ENCODE results near the gene UNG.
"Not testable (repeated sequence)": the region's sequence is repeated elsewhere in the genome, so short reads cannot be mapped to it uniquely, and the experiment has no call there.

The UNG gene

DNA sequence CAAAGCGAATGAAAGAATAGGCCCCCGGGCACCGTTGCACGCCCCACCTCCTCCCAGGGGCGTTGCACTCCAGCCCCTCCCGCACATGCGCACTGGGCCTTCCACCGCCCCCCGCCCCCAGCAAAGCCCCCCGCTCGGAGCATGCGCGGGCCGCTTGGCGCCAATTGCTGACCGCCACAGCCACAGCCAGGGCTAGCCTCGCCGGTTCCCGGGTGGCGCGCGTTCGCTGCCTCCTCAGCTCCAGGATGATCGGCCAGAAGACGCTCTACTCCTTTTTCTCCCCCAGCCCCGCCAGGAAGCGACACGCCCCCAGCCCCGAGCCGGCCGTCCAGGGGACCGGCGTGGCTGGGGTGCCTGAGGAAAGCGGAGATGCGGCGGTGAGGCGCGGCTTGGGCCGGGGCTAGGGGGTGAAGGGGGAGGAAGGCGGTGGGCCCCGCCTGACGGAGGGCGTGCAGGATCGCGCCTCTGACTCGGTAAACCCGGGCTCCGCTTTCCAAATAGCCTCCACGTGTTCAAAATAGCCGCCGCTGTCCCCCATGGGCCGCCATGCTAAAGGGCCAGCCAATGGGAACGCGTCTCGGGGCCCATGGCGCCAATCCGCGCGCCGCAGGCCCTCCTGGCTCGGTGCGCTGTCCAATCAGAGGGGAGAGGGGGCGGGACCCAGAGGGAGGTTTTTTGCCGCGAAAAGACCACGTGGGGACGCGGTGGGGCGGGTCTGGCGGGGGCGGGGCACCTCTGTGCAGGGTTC lies at the start of gene UNG:
Gene UNG (plus strand): TSS at position 163 of the 748 bp plus-strand sequence. CDS start 83 bp downstream, at position 246.
- DNase-seq (ENCODE audit: low read depth in 2 of 2), result peak; percentile 95

DNA sequence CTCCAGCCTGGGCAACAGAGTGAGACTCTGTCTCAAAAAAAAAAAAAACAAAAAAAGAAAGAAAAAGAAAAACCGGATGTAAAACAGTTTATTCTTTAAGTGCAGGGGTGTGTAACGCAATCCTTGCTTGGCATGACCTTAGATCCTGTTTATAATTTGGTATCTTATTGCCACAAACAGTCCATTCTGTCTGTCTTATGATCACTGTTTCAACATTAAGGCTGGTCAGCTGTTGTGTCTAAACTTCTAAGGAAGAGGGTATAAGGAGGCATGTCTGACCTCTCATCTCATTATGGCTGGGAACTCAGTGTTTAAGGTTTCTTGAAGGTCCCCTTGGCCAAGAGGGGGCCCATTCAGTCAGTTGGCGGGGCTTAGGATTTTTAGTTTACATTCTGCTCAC lies 48.7 kb upstream of the UNG start:
- not testable (repeated sequence) for DNase-seq (ENCODE audit: low read depth in 2 of 2)

DNA sequence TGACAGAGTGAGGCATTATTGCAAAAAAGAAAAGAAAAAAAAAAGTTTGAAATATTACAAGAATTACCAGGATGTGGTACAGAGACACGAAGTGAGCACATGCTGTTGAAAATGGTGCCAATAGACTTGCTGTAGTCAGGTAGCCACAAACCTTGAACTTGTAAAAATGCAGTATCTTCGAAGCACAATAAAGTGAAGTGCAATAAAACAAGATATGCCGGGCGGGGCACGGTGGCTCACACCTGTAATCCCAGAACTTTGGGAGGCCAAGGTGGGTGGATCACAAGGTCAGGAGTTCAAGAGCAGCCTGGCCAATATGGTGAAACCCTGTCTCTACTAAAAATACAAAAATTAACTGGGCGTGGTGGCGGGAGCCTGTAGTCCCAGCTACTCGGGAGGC lies 47.6 kb upstream of the UNG start:
- DNase-seq (ENCODE audit: low read depth in 2 of 2), result not testable (repeated sequence)

DNA sequence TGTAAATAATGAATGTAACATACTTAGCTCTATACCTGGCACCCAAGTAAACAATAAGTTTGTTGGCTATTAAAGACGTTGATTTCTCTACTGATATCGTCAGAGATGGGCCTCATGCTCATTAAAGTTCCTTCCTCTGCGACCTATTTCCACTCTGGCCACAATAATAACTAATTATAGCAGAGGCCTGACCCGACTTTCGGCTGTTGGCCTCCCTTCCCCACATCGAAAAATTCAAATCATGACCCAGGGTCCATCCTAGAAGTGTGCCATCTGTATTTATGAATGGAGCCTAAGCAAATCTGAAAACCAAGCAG lies 45.3 kb upstream of the UNG start:
- no peak for DNase-seq (ENCODE audit: low read depth in 2 of 2)

DNA sequence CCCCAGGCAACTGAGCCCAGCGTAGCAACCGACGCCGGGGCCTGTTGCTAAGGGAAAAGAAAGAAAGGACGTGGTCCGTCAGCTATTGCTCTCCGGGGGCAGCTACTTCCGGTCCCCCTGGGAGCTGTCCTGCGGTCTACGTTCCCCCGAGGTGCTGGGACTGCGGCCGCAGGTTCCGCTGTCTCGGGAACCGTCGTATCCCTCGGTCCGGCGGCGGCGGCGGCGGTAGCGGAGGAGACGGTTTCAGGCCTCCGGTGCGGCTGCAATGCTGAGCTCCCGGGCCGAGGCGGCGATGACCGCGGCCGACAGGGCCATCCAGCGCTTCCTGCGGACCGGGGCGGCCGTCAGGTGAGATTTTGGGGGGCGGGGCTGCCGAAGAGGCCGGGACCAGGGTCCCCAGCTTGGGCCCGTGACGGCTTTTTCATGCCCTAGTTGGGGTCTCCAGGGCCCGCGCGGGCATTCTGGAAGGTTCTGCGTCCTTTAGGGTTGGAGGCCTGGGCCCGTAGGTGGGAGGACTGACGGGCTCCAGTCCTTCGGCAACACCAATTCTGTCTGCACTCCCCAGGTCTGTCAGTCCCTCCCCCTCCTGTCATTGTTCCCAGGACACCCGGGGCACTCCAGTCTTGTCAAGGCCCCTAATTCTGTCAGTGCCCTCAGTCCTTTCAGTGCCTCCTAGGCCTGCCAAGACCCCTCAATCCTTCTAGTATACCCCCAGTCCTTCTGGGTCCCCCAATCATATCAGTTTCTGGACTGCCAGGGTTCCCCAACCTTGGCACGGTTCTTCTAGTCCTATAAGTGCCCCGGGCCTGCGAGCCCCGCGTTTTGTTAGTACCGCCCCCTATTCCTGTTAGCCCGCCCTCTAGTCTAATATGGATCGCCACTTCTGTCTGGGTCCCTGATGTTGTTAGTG lies 44.7 kb upstream of the UNG start, which contains the start of gene USP30:
Gene USP30 (plus strand): TSS at position 163 of the 910 bp plus-strand sequence. CDS start 103 bp downstream, at position 266.
- peak; percentile 71 to 72 for DNase-seq (ENCODE audit: low read depth in 2 of 2)

DNA sequence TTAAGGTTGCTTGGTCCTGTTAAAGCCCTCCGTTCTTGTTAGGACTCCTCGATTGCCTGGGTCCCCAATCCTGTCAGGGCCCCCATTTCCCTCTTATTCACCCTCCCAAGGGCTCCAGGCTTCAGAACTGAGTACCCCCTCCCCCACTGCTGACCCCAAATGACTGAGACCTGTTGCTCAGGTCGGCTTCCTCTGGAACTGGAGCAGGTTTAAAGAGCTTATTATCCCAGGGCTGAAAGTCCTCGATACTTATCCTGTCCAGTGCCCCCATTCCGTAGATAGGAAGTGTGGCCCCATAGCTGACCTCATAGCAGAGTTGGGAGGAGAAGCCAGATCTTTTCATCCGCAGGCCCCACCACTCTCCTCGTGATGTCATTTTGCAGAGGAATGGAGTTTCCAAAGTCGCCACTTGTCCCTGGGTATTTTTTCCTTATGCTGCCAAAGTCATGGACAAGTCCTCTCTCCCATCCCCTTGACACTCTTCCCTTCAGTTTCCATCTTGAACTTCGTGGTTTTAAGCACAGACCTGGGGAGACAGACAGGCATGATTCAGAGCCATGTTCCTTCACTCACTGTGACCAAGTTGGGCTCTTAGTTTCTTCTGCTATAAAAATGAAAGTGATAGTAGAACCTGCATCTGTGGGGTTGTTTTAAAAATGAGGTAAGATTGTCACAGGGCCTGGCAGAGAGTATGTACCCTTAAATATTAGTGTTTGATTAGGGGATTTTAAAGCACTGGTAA lies 43.8 kb upstream of the UNG start:
- DNase-seq (ENCODE audit: low read depth in 2 of 2), result peak in 1 of 2 donors; percentile 9

DNA sequence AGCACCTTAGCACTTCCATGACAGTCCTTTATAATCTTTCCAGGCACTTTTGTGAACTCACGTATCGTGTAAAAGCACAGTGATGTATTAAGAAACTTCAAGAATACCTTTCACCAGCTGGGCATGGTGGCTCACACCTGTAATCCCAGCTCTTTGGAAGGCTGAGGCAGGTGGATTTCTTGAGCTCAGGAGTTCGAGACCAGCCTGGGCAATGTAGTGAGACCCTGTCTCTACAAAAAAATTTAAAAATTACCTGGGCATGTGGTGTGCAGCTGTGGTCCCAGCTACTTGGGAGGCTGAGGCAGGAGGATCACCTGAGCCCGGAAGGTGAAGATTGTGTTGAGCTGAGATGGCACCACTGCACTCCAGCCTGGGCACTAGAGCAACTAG lies 43.3 kb upstream of the UNG start:
- not testable (repeated sequence) for DNase-seq (ENCODE audit: low read depth in 2 of 2)

DNA sequence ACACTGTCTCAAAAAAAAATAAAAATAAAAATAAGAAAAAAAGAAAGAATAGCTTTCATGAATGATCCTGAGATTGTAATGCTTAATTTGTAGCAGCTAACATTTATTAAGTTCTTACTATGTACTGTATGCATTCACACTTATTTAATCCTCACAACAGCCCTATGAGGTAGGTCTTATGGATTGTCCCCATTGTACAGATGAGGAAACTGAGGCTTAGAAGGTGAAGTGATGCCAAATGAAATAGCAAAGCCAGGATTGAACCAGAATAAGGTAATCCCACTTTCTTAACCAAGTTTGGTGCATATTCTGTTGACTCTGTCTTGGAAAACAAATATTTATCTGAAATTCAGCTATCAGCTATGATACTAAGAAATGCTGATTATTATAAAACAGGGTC lies 42.9 kb upstream of the UNG start:
- no peak for DNase-seq (ENCODE audit: low read depth in 2 of 2)

DNA sequence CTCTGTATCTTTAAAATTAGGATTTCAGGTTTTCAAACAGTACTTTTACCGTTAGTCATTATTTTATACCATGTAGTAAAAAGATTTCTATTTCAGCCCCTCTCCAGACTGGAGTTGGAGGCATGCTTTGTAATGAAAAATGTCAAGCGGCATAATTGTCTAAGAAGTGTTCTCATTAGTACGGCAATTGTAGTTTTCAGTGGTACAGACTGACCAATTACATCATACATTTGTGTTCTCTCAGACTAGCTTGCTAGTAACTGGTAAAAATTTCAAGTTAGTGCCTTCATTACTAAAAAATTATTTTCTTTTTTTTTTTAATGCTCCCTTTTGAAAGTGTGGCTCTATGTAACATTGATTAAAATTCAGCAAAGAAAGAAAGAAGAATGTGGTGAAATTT lies 40.5 kb upstream of the UNG start:
- DNase-seq (ENCODE audit: low read depth in 2 of 2), result no peak

DNA sequence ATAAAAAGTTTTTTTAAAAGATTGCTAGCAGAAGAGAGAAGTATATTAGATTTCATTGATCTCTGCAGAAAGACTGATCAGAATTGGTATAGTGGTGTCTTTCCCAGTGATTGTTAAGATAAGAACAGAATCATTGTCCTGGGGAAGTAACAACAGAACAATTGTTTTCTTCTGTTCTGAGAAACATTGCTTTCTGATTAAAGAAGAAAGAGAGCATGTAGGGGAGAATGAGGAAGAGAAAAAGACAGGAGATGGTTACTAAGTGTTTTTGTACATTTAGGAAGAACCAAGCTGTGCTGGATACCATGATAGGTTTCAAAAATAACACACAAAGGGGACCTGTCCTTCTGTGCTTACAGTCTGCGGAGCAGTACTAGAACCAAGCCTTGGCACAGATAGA lies 40.0 kb upstream of the UNG start:
- DNase-seq (ENCODE audit: low read depth in 2 of 2), result no peak

DNA sequence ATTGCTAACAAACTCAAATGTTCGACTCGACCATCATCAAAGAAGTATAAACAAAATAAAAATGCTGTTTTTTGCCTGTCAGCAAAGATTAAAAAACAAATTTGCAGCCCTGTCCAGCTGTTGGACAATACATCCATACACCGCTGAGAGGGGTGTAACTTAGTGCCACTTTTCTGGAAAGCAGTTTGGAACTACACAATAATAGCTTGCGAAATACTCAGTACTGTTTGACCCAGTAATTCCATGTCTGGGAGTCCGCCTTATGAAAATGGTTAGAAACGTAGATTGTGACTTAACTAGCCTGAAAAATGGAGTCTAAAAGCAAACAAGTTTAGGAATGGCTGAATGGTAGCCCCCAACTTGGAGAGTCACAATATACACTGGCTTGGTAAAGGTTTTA lies 38.6 kb upstream of the UNG start:
- DNase-seq (ENCODE audit: low read depth in 2 of 2), result no peak

DNA sequence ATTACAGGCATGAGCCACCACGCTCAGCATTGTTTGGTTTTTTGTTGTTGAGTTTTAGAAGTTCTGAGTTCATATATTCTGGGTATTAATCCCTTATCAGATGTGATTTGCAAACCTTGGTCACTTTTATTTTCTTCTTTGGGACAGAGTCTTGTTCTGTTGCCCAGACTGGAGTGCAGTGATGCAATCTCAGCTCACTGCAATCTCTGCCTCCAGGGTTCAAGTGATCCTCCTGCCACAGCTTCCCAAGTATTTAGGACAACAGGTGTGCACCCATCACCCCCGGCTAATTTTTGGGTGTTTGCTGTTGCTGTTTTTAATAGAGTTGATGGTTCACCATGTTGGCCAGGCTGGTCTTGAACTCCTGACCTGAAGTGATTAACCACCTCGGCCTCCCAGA lies 33.3 kb upstream of the UNG start:
- DNase-seq (ENCODE audit: low read depth in 2 of 2), result no peak

DNA sequence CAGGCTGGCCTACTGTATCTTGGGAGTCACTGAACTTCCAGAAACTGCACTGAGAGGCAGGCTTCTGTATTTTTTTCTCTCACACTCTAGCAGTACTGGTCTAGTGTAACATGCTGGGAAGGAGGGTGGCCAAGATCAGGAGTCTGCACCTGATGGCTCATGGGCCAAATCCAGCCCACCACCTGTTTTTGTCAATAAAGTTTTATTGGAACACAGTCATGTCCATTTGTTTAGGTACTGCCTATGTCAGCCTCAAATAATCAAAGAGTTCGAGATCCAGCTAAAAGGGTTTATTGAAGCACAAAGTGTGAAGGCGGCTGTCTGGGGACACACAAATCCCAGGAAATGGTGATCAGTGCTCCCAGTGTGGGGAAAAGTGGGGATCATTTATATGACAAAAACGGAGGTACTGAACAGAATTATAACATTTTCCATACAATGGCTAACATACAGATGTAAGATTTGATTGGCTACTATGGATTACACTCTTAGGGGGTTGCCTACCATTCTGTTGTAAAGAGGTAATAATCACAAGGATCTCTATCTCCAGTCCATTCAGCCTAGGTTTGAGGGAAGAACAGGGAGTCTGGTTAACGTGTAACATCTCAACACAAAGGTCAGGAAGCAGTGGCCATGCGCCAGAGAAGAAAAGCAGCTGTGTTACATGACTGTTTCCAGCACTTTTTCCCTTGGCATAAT lies 32.1 kb upstream of the UNG start:
- no peak for DNase-seq (ENCODE audit: low read depth in 2 of 2)

DNA sequence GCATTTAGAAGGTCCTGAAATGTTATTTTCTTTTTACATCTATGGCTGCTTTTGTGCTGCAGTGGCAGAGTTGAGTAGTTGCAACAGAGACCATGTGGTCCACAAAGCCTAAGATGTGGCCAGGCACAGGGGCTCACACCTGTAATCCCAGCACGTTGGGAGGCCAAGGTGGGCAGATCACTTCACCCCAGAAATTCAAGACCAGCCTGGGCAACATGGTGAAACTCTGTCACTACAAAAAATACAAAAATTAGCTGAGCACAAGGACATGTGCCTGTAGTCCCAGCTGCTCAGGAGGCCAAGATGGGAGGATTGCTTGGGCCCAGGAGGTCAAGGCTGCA lies 31.6 kb upstream of the UNG start:
- DNase-seq (ENCODE audit: low read depth in 2 of 2), result no peak

DNA sequence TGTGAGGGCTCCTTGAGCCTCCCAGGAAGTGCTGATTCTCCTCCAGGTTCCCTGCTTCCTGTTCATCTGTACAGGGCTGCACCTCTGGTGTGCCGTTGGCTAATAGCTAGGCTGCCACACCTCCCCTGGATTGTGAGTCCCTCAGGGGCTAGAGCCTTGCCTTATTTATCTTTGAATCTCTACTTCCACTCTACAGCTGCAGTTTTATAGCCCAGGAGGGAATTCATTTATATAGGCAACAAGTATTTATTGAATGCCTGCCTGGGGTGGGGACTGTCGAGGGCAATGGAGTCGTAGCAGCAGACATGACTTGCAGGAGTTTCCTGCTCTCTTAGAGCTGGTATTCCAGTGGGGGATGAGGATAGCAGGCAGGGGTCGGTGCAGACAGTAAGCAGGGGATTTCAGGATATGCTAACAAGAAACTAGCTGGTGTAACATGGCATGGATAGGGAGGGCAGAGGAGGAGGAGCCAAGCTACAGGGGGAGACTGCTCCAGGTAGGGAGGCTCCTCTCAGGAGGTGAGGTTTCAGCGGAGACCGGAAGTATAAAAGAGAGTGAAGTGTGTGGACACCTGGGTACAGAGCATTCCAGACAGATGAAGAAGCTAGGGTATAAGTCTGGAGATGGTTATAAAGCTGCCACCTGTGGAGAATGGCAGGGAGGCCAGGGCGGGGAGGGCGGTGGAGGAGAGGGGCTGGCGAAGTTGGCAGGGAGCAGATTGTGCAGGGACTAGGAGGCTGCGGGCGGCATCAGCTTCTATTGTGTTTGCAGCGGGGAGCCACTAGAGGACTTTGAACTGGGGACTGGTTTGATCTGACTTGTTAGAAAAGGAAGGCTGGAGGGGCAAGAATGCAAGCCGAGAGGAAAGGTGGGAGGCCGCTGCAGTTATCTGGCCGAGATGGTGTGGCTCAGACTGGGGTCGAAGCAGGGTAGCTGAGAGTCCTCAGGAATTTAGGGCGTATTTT lies 27.8 kb upstream of the UNG start:
- no peak for DNase-seq (ENCODE audit: low read depth in 2 of 2)

DNA sequence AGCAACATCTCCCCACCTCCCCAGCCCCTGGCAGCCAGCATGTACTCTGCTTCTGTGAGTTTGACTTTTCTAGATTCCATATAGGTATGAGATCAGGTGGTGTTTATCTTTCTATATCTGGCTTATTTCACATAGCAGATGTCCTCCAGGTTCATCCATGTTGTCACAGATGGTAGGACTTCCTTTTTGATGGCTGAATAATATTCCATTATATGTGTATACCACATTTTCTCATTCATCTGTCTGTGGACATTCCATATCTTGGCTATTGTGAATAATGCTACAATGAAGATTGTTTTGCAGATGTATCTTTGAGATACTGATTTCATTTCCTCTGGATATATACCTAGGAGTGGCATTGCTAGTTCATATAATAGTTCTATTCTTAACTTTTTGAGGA lies 22.5 kb upstream of the UNG start:
- no peak for DNase-seq (ENCODE audit: low read depth in 2 of 2)

DNA sequence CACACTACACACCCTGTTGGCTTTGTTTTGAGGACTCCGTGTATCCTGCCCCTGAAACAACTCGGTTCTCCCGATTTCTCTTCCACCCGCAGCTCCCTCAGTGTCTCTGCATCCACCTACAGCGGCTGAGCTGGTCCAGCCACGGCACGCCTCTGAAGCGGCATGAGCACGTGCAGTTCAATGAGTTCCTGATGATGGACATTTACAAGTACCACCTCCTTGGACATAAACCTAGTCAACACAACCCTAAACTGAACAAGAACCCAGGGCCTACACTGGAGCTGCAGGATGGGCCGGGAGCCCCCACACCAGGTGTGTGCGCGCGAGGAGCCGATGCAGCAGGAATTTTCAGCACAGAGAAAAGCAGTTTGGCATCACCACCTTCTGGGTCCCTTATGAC lies 14.6 kb upstream of the UNG start:
- no peak for DNase-seq (ENCODE audit: low read depth in 2 of 2)

DNA sequence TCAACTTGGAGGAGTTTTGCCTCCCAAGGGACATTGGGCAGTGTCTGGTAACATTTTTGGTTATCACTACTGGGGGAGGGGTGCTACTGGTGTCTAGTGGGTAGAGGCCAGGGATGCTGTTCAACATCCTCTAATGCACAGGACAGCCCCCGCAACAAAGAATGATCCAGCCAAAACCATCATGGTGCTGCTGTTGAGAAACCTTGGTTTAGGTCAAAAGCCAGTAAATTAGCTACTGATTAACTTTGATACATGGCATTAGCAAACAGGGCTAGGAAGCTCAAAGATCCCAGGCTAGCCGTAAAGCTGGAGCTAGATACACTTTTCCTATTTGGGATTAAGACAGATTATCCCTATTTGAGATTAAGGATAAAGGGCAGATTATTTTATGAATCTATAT lies 13.0 kb upstream of the UNG start:
- no peak for DNase-seq (ENCODE audit: low read depth in 2 of 2)

DNA sequence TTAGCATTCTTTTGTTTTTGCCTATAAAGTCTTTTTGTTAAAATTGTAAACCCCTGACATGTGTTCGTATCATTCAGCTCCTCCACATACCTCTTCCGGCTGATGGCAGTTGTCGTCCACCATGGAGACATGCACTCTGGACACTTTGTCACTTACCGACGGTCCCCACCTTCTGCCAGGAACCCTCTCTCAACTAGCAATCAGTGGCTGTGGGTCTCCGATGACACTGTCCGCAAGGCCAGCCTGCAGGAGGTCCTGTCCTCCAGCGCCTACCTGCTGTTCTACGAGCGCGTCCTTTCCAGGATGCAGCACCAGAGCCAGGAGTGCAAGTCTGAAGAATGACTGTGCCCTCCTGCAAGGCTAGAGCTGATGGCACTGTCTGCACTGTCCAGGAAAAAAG lies 11.8 kb upstream of the UNG start:
- no peak for DNase-seq (ENCODE audit: low read depth in 2 of 2)

DNA sequence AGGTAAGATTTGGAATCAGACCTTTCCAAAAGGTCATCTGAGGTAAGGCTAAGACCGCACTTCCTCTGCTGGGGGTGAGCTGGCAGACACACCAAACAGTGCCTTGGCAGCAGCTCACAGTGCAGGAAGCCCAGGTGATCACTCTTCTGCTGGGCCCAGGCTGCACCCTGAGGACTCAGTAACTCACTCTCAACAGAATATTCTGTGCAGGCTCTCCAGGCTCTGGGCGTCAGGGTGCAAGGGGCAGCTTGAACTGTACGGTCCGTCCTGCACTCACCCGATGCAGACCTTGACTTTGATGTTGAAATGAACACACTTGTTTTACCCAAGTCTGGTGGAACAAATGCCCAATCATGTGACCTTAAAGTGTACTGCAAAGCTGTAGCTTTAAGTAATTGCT lies 10.1 kb upstream of the UNG start:
- DNase-seq (ENCODE audit: low read depth in 2 of 2), result no peak

DNA sequence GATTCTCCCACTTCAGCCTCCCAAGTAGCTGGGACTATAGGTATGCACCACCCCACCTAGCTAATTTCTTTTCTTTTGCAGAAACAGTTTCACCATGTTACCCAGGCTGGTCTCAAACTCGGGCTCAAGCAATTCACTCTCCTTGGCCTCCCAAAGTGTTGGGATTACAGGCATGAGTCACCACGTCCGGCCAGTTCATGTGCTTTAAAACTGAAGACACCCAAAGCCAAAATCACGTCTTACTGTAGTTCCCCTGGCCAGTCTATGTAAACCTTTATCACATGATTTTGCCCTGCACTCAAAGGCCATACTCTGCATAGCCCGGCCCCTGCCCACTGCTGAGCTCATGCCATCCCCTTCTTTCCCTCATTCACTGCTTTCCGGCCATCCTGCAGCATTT lies 8.6 kb upstream of the UNG start:
- no peak for DNase-seq (ENCODE audit: low read depth in 2 of 2)
